NCI-H146 (cell line): ENCODE results near the gene PHEX.

Experiments used
- DNase-seq: peaks from one replicate; lab custom pipeline; 2025; lab: John Stamatoyannopoulos, UW

The PHEX gene

DNA sequence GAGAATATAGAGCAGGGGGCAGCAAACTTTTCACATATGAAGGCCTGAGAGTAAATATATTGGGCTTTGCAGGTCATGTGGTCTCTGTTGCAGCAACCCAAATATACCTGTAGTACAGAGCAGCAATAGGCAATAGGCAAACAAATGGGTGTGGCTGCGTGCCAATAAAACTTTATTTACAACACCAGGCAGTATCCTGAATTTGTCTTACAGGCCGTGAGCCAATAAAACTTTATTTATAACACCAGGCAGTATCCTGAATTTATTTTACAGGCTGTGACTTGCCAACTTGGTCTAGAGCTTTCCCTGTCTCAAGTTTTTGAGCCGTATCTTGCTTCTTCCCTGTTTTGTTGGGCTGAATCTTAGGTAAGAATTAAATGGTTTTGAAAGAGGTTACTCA lies 118.2 kb downstream of the PHEX start:
- DNase-seq: no peak

GRCh38 chrX:22155126-22155525 lies 123.0 kb downstream of the PHEX start:
- no peak for DNase-seq

- DNase-seq: no peak
Observed at GRCh38 chrX:22159071-22159470, 126.9 kb downstream of the PHEX start.

GRCh38 chrX:22163326-22163725 lies 131.2 kb downstream of the PHEX start:
- peak; percentile 77 for DNase-seq

GRCh38 chrX:22164770-22165388 lies 132.8 kb downstream of the PHEX start:
- DNase-seq: no peak

GRCh38 chrX:22165732-22166457 lies 133.8 kb downstream of the PHEX start:
- no peak for DNase-seq

DNA sequence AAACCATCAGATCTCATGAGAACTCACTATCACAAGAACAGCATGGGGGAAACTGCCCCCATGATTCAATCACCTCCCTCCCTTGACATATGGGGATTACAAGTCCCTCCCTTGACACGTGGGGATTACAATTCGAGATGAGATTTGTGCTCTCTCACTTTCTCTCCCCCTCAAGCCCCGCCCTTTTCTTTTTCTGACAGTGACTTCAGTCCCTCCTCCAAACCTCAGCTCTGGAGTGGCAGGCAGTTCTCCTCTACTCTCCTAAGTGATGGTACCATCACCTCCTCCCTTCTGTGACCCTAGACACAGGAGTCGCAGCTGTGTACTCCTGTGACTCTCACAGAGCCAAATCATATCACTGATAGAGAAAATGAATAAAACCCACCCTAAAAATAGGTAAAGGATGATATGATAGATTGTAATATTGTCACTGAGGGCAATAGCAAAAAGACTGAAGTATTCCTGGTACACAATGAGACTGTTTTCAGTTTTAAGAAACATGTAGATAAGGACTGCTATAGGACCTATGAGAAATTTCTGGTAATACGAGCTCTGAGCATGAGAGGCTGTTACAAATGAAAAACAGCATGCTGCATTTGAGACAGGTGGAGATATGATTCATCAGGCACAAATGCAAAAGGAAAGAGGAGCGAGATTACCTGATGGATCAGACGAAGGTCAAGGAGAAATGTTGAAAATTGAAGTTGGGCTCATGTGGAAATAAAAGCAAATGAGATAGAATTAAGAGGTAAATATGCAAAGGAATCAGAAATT lies 139.3 kb downstream of the PHEX start:
- no peak for DNase-seq

GRCh38 chrX:22173966-22174365 lies 141.8 kb downstream of the PHEX start:
- no peak for DNase-seq

- DNase-seq: no peak
Observed at GRCh38 chrX:22177950-22178515, 145.9 kb downstream of the PHEX start.

- DNase-seq: no peak
Observed at GRCh38 chrX:22184096-22184495, 152.0 kb downstream of the PHEX start.

GRCh38 chrX:22186165-22186564 lies 154.0 kb downstream of the PHEX start:
- peak; percentile 49 for DNase-seq

- peak; percentile 83 for DNase-seq
Observed at GRCh38 chrX:22192419-22193060, 160.4 kb downstream of the PHEX start.

GRCh38 chrX:22193851-22194659 lies 161.9 kb downstream of the PHEX start:
- DNase-seq: no peak

DNA sequence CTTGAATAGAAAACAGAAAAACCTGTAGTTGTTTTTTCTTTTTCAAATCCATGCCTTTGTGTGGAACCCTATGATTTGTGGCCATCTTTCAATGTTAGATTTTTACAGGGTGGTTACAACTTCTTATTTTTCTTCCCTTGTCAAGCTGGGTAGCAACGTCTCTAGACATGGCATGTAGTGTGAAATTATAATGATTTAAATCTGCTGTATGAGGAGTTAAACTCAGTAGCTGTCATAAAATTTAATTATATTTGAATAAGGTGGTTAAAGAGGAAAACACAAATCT lies 162.5 kb downstream of the PHEX start:
- DNase-seq: no peak

- no peak for DNase-seq
Observed at GRCh38 chrX:22196149-22196548, 164.0 kb downstream of the PHEX start.

- DNase-seq: no peak
Observed at GRCh38 chrX:22202251-22202650, 170.1 kb downstream of the PHEX start.

DNA sequence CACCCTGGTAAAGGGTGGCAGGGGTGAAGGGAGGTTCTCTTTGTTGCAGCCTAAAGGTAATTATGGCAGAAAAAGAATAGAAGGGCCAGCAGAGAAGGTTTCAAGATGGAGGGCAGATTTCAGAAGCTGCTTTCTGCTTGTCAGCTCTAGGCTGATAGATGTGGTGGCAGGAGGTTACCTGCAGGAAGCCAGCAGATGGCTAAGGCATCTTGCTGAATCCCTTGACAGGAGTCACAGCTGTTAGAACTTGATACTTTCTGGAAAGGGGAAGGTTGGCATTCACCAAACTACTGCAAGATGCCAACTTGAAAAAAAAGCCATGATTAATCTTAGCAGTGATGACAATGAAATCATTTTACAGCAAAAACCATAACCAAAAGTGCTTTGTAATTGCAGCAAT lies 171.1 kb downstream of the PHEX start:
- no peak for DNase-seq

DNA sequence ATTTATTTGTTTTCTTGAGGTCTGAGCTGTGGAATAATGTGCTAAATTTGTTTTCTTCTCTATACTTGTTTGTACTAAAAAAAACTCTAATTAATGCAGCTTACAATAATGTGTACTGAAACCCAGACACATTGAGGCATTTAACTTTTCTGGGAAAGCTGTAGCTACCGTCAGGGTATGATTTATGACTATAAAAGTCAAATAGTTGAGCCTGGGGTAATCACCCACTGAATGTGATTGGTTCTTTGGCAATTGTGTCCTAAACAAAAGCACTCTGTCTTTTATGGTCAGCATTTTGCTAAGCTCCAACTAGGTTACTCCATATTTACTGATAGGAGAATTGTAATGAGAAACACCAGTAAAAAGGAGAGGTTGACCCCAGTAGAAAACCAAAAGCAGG lies 174.7 kb downstream of the PHEX start:
- DNase-seq: no peak

GRCh38 chrX:22220941-22221340 lies 188.8 kb downstream of the PHEX start:
- DNase-seq: no peak

GRCh38 chrX:22234380-22234779 lies 202.3 kb downstream of the PHEX start:
- no peak for DNase-seq

- no peak for DNase-seq
Observed at GRCh38 chrX:22237479-22237878, 205.4 kb downstream of the PHEX start.

DNA sequence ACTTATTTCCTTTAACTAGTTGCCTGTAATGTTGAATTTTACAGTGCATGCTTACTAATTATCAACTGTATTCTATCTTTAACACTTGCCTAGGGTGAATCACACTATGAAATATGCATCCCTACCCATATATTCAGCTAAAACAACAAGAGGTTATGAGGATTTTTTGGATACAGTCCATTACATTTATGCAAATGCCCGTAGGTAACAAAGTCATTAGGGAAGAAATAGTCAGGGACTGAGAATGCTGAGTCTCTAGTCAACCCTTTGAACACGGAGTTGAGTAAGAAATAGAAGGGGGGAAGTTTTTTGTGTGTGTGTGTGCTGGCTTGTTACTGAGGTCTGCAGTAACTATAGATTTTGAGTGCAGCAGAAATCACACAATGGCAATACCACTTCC lies 214.5 kb downstream of the PHEX start:
- no peak for DNase-seq
